ENCODE results near the gene PLVAP.

PLVAP gene

GRCh38 chr19:17393002-17393401 lies 15.9 kb upstream of the PLVAP start:
- no peak for DNase-seq (ENCODE audit: low read depth)
- TF ChIP-seq MYC (IDR thresholded peaks at IDR 0.05; ENCODE audit: low read depth, low read length): no peak
- TF ChIP-seq POLR2A (IDR thresholded peaks at IDR 0.05; ENCODE audit: extremely low read depth, insufficient read length): no peak
- no peak for TF ChIP-seq MAX (IDR thresholded peaks at IDR 0.05; ENCODE audit: low read depth, low read length)
- no peak for TF ChIP-seq CTCF (IDR thresholded peaks at IDR 0.05; ENCODE audit: low read depth, low read length)
- H3K4me3 ChIP-seq (ENCODE audit: low read depth, low read length): no peak overlapping the region

GRCh38 chr19:17391371-17392151 lies 14.4 kb upstream of the PLVAP start:
- H3K4me3 ChIP-seq (ENCODE audit: low read depth, low read length): peak overlapping the region; percentile 57
- no peak for TF ChIP-seq POLR2A (IDR thresholded peaks at IDR 0.05; ENCODE audit: extremely low read depth, insufficient read length)
- TF ChIP-seq MYC (IDR thresholded peaks at IDR 0.05; ENCODE audit: low read depth, low read length): 0 out of 2 replicates have a peak, but pooled peaks have one; percentile 29
- peak; percentile 80 for TF ChIP-seq MAX (IDR thresholded peaks at IDR 0.05; ENCODE audit: low read depth, low read length)
- peak; percentile 80 for DNase-seq (ENCODE audit: low read depth)

DNA sequence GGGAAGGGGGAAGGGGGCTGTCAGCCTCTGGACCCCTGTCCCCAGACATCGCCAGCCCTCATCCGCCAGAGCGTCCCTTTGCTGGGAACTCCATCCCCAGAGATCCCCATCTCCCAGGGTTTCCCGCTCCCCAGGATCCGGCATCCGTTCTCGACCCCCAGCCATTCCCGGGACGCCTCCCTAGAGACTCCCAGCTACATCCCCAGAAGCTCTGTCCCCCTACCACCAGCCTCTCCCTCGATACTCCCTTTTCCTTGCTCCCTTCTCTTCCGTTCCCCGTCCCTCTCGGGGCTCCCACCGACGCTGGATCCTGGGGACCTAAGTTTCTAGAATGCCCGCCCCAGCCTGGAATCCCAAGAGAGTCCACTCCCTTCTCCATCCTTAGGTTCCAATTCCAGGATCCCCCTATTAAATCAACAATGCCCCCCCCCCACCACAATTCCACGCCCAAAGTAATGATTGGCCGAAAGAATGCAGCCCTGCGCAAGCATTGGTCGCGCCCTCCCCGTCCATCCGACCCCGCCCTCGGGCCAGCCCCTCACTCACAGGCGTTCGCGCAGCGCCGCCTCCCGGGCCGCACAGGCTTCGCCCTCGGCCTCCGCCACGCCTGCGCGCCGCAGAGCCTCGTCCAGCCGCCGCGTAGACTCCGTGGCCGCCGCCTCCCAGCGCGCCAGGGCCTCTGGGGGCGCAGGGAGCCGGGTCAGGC lies 13.7 kb upstream of the PLVAP start:
- DNase-seq (ENCODE audit: low read depth): peak; percentile 90
- TF ChIP-seq POLR2A (IDR thresholded peaks at IDR 0.05; ENCODE audit: extremely low read depth, insufficient read length) (no peak), MYC (IDR thresholded peaks at IDR 0.05; ENCODE audit: low read depth, low read length) (peak; percentile 6; the same call in 1 of the 2 replicates), MAX (IDR thresholded peaks at IDR 0.05; ENCODE audit: low read depth, low read length) (no peak), CTCF (IDR thresholded peaks at IDR 0.05; ENCODE audit: low read depth, low read length) (peak; percentile 46)
- peak overlapping the region; percentile 57 for H3K4me3 ChIP-seq (ENCODE audit: low read depth, low read length)

DNA sequence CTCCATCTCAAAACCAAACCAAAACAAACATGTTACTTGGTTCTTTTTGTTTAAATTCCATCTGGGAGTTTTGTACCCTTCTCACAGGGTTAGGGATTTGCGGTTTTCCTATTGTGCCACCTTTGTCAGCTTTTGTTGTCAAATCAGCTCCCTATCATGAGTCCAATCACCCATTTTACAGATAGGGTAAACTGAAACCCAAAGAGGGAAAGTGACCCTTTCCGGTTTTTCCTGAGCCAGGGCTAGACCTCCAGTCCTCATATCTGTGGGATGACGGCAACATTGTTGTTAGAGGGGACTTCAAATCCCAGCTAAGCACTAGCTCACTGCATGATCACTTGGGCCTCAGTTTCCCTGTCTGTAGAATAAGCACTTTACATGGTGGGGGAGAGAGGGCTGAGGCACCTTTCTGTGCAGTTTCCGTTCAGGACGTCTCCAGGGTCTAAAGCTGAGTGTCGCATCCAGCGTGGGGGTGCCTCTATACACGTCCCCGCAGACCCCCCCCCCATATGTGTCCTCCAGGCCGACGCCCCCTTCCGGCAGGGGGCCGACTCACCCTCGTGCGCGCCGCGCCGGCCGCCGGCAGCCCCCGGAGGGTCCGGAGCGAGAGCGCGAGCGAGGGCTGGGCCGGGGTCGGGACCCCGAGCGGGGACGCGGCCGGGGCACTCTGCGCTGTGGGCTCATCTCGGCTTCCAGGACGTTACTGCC lies 13.0 kb upstream of the PLVAP start:
- no peak overlapping the region for H3K4me3 ChIP-seq (ENCODE audit: low read depth, low read length)
- no peak for DNase-seq (ENCODE audit: low read depth)

GRCh38 chr19:17389288-17389687 lies 12.1 kb upstream of the PLVAP start:
- no peak overlapping the region for H3K4me3 ChIP-seq (ENCODE audit: low read depth, low read length)
- DNase-seq (ENCODE audit: low read depth): no peak
- no peak for TF ChIP-seq POLR2A (IDR thresholded peaks at IDR 0.05; ENCODE audit: extremely low read depth, insufficient read length)
- no peak for TF ChIP-seq MYC (IDR thresholded peaks at IDR 0.05; ENCODE audit: low read depth, low read length)
- no peak for TF ChIP-seq CTCF (IDR thresholded peaks at IDR 0.05; ENCODE audit: low read depth, low read length)
- TF ChIP-seq MAX (IDR thresholded peaks at IDR 0.05; ENCODE audit: low read depth, low read length): no peak

More for the DNA sequence above, 13.0 kb upstream of the PLVAP start:
- no peak for TF ChIP-seq POLR2A (IDR thresholded peaks at IDR 0.05; ENCODE audit: extremely low read depth, insufficient read length)
- no peak for TF ChIP-seq CTCF (IDR thresholded peaks at IDR 0.05; ENCODE audit: low read depth, low read length)
- TF ChIP-seq MYC (IDR thresholded peaks at IDR 0.05; ENCODE audit: low read depth, low read length): no peak
- TF ChIP-seq MAX (IDR thresholded peaks at IDR 0.05; ENCODE audit: low read depth, low read length): no peak
